ENCODE measurements around the gene CFLAR. TPM values are rescaled to one million over a fixed set of nuclear protein-coding genes. Genes with fewer than 3 reads are reported as not detected.

CFLAR gene
- total and polyA plus RNA-seq, 2 experiments from 2014 or later, result 5.1 to 13.5 TPM

DNA sequence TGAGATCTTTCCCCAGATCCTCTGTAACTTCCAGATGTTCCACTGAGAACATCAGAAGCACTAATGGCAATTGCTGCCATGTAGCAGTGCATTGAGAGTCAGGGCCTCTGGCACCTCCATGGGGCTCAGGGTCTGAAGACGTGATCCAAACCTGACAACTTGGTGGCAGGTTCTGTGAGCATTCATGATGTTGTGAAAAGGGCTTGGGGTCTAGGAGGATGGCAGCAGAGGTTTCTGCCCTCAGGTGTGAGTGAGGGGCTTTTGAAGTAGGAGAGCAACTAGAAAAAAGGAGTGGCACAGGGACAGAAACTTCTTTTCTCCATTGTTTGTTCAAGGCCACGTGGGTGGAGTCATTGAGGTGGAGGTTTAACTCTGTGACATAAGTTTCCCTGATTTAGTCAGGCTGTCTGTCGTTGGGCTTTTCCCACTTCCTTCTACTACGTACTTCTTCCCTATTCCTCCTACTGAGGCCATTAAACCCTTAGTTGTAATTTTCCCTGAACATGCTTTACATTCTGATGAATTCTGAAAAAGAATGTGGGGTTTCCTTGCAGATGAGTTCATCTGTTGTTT is 13.1 kb downstream of the CFLAR start:
- TF ChIP-seq, protein P1, sequence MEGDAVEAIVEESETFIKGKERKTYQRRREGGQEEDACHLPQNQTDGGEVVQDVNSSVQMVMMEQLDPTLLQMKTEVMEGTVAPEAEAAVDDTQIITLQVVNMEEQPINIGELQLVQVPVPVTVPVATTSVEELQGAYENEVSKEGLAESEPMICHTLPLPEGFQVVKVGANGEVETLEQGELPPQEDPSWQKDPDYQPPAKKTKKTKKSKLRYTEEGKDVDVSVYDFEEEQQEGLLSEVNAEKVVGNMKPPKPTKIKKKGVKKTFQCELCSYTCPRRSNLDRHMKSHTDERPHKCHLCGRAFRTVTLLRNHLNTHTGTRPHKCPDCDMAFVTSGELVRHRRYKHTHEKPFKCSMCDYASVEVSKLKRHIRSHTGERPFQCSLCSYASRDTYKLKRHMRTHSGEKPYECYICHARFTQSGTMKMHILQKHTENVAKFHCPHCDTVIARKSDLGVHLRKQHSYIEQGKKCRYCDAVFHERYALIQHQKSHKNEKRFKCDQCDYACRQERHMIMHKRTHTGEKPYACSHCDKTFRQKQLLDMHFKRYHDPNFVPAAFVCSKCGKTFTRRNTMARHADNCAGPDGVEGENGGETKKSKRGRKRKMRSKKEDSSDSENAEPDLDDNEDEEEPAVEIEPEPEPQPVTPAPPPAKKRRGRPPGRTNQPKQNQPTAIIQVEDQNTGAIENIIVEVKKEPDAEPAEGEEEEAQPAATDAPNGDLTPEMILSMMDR (IDR thresholded peaks at IDR 0.05; ENCODE audit: low read depth, low read length), result no peak
- peak in 1 of 2 donors; percentile 67 for DNase-seq (ENCODE audit: low read depth in 1 of 2, low spot score in 1 of 2)
- Histone ChIP-seq H3K4me1 (ENCODE audit: low read depth) (peaks cover 12% of the 10 kb centered on the region), H3K4me3 (no peak overlapping the region), H3K27ac (no peak overlapping the region), H3K9me3 (ENCODE audit: low read depth) (no peaks in the 10 kb centered on the region), H3K36me3 (no peaks in the 10 kb centered on the region), H3K27me3 (no peaks in the 10 kb centered on the region)

DNA sequence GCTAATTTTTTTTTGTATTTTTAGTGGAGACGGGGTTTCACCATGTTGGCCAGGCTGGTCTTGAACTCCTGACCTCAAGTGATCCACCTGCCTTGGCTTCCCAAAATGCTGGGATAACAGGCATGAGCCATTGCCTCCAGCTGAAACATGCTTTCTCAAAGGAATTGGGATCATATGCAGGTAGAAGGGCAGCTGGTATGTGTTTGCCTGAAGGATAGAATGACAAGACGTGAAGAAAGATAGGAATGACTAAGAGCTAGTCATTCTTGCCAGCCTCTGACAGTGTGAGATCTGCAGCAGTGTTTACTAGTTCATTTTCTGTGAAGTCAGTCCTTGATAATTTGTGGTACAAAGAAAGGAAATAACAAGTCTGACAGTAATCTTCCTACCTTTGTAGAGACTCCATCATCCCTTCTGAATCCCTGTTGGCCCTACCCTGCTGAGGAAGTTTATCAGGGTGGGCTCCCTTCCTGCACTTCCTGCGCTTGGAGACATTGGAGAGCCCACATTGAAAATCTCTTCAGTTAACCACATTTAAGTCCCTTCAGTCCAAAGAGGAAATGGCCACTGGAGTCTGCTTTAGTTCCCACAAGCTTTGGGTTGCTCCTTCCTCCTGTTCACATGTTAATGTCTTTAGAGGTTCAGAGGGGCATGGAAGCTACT is 14.7 kb downstream of the CFLAR start:
- no peaks in the 10 kb centered on the region for H3K27me3 ChIP-seq
- H3K27ac ChIP-seq, result no peak overlapping the region
- H3K9me3 ChIP-seq (ENCODE audit: low read depth), result no peaks in the 10 kb centered on the region
- peak in 1 of 2 donors; percentile 85 for DNase-seq (ENCODE audit: low read depth in 1 of 2, low spot score in 1 of 2)
- no peak overlapping the region for H3K4me3 ChIP-seq
- H3K4me1 ChIP-seq (ENCODE audit: low read depth), result peaks cover 7% of the 10 kb centered on the region
- no peaks in the 10 kb centered on the region for H3K36me3 ChIP-seq
- TF ChIP-seq, protein P1 (IDR thresholded peaks at IDR 0.05; ENCODE audit: low read depth, low read length), result no peak

DNA sequence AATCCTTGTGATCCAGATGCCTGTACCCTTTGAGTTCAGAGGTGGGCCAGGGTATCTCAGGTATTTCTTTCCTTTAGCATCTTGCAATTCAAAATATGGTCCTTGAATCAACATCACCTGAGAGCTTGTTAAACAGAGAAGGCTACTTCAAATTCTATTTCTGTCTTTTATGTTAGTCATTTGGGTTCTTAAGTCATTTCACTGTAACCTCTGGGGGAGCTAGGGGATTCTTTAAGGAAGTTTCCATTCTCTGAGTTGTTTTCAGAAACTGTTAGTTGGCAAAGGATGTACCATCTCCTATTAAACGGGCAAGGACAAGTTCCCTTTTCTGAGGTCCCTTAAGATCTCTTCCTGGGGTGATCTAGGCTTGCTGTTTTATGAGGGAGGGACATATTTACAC is 16.6 kb downstream of the CFLAR start:
- Histone ChIP-seq H3K4me1 (ENCODE audit: low read depth) (no peaks in the 10 kb centered on the region), H3K4me3 (no peak overlapping the region), H3K27ac (no peak overlapping the region), H3K9me3 (ENCODE audit: low read depth) (no peaks in the 10 kb centered on the region), H3K27me3 (no peaks in the 10 kb centered on the region), H3K36me3 (no peaks in the 10 kb centered on the region)
- TF ChIP-seq, protein P1 (IDR thresholded peaks at IDR 0.05; ENCODE audit: low read depth, low read length), result no peak
- DNase-seq (ENCODE audit: low read depth in 1 of 2, low spot score in 1 of 2), result no peak

DNA sequence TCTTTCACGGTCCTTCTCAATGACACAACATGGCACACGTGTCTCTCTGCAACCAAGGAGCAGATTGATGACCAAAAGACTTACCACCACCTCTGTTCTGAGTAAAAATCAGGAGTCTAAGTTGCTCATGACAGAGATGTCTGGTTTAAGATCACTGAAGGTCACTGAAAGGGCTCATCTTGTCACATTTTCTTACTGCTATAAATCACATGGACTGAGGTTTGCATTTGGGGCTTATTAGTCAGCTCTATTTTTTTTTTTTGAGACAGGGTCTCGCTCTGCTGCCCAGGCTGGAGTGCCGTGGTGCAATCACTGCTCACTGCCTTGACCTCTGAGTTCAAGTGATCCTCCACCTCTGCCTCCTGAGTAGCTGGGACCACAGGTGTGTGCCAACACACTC is 19.4 kb downstream of the CFLAR start:
- H3K4me1 ChIP-seq (ENCODE audit: low read depth), result no peaks in the 10 kb centered on the region
- DNase-seq (ENCODE audit: low read depth in 1 of 2, low spot score in 1 of 2), result no peak
- H3K27me3 ChIP-seq, result no peaks in the 10 kb centered on the region
- TF ChIP-seq, protein P1 (IDR thresholded peaks at IDR 0.05; ENCODE audit: low read depth, low read length), result no peak
- H3K36me3 ChIP-seq, result no peaks in the 10 kb centered on the region
- no peak overlapping the region for H3K4me3 ChIP-seq
- no peaks in the 10 kb centered on the region for H3K9me3 ChIP-seq (ENCODE audit: low read depth)
- no peak overlapping the region for H3K27ac ChIP-seq

DNA sequence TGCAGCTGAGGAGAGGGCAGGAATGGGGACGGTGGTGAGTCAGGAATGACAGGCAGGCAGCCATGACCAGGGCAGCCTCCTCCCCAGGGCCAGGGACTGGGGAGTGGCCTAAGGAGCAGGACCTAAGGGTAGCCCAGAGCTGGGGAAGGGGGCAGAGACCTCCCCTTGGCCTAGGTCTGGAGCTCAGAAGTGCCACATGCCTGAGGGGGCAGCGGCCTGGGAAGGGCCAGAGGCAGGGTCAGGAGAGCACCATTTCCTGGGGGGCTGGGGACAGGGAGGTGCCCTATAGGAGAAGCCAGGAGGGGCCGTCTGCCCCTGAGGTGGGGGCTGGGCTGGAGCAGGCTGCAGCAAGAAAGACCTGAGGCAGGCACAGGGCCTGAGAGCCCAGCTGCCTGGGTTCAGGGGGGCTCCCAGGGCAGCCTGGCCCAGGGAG is 20.9 kb downstream of the CFLAR start:
- H3K36me3 ChIP-seq, result no peaks in the 10 kb centered on the region
- no peak overlapping the region for H3K4me3 ChIP-seq
- H3K27me3 ChIP-seq, result no peaks in the 10 kb centered on the region
- no peaks in the 10 kb centered on the region for H3K4me1 ChIP-seq (ENCODE audit: low read depth)
- TF ChIP-seq, protein P1 (IDR thresholded peaks at IDR 0.05; ENCODE audit: low read depth, low read length), result no peak
- DNase-seq (ENCODE audit: low read depth in 1 of 2, low spot score in 1 of 2), result no peak
- H3K27ac ChIP-seq, result no peak overlapping the region
- H3K9me3 ChIP-seq (ENCODE audit: low read depth), result no peaks in the 10 kb centered on the region
